ENCODE data around the gene RSRP1. TPM values are rescaled to one million over a fixed set of nuclear protein-coding genes. Genes with fewer than 3 reads are reported as not detected.

The RSRP1 gene
- total and polyA plus RNA-seq, 2 of the 13 experiments (the other 11 are each of a cell fraction or from before 2014, with no cell fraction given), result 43.9 to 52.8 TPM

DNA sequence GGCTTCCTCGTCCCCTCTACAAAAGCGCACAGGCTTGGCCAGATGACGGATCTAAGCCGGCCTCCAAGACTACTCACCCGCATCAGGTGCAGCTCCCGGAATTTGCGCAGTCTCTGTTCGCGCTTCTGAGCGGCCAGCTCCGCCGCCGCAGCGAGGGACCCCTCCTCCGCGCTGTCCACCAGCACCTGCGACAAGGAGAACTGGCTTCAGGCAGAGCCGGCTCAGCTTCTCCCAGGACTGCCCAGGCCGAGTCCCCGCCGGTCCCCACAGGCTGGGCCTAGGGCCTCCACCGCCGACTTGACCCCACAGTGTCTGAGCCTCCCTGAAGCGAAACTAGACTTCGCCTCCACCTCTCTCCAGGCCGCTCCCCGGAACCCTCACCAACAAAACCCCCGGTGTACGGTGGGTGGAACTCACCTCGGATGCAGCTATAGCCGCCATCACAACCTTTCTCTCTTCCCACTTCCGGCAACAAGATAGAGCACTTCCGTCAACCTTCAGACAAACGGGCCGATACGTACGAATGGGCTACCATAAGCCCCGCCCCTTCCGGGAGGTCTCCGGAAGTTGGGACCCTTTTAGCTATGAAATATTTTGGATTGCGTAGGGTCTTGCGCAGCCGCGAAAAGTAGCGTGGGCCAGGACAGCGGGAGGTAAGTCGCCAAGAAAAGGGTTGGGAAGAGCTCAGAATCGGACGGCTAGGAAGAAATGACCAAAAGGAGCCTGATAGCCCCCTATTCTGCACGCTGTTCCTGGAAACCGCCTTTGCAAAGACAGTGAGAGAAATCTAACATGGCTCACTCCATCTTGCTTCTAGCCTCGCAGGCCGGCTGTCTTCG lies 15.0 kb downstream of the RSRP1 start, which contains the start of gene SYF2 (continued):
- TF ChIP-seq, protein P1, sequence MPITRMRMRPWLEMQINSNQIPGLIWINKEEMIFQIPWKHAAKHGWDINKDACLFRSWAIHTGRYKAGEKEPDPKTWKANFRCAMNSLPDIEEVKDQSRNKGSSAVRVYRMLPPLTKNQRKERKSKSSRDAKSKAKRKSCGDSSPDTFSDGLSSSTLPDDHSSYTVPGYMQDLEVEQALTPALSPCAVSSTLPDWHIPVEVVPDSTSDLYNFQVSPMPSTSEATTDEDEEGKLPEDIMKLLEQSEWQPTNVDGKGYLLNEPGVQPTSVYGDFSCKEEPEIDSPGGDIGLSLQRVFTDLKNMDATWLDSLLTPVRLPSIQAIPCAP (CRISPR knock-in tag; IDR thresholded peaks at IDR 0.05; ENCODE audit: low read depth), result no peak
- TF ChIP-seq ARNTL (CRISPR knock-in tag; IDR thresholded peaks at IDR 0.05), result peak; percentile 17; the same call in 1 of the 2 replicates
- TF ChIP-seq ZNF768 (CRISPR knock-in tag; IDR thresholded peaks at IDR 0.05), result peak; percentile 75
- peak; percentile 71 for TF ChIP-seq SP4 (CRISPR knock-in tag; IDR thresholded peaks at IDR 0.05)
- TF ChIP-seq, protein P2, sequence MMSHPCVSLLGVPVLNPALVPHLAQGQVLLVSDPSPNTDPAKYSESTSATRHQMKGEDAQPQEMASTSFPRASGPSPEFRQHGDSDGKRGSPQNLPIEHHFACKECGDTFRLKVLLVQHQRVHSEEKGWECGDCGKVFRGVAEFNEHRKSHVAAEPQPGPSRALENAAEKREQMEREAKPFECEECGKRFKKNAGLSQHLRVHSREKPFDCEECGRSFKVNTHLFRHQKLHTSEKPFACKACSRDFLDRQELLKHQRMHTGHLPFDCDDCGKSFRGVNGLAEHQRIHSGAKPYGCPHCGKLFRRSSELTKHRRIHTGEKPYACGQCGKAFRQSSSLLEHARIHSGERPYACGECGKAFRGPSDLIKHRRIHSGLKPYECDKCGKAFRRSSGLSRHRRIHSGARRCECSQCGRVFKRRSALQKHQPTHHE (CRISPR knock-in tag; IDR thresholded peaks at IDR 0.05; ENCODE audit: borderline replicate concordance), result peak; percentile 54; the same call in 1 of the 2 replicates
- peak; percentile 84; the same call in 1 of the 2 replicates for TF ChIP-seq ZNF451 (CRISPR knock-in tag; IDR thresholded peaks at IDR 0.05)
- TF ChIP-seq, protein P3, sequence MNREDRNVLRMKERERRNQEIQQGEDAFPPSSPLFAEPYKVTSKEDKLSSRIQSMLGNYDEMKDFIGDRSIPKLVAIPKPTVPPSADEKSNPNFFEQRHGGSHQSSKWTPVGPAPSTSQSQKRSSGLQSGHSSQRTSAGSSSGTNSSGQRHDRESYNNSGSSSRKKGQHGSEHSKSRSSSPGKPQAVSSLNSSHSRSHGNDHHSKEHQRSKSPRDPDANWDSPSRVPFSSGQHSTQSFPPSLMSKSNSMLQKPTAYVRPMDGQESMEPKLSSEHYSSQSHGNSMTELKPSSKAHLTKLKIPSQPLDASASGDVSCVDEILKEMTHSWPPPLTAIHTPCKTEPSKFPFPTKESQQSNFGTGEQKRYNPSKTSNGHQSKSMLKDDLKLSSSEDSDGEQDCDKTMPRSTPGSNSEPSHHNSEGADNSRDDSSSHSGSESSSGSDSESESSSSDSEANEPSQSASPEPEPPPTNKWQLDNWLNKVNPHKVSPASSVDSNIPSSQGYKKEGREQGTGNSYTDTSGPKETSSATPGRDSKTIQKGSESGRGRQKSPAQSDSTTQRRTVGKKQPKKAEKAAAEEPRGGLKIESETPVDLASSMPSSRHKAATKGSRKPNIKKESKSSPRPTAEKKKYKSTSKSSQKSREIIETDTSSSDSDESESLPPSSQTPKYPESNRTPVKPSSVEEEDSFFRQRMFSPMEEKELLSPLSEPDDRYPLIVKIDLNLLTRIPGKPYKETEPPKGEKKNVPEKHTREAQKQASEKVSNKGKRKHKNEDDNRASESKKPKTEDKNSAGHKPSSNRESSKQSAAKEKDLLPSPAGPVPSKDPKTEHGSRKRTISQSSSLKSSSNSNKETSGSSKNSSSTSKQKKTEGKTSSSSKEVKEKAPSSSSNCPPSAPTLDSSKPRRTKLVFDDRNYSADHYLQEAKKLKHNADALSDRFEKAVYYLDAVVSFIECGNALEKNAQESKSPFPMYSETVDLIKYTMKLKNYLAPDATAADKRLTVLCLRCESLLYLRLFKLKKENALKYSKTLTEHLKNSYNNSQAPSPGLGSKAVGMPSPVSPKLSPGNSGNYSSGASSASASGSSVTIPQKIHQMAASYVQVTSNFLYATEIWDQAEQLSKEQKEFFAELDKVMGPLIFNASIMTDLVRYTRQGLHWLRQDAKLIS (CRISPR knock-in tag; IDR thresholded peaks at IDR 0.05), result no peak
- TF ChIP-seq, protein P4, sequence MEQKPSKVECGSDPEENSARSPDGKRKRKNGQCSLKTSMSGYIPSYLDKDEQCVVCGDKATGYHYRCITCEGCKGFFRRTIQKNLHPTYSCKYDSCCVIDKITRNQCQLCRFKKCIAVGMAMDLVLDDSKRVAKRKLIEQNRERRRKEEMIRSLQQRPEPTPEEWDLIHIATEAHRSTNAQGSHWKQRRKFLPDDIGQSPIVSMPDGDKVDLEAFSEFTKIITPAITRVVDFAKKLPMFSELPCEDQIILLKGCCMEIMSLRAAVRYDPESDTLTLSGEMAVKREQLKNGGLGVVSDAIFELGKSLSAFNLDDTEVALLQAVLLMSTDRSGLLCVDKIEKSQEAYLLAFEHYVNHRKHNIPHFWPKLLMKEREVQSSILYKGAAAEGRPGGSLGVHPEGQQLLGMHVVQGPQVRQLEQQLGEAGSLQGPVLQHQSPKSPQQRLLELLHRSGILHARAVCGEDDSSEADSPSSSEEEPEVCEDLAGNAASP (CRISPR knock-in tag; IDR thresholded peaks at IDR 0.05; ENCODE audit: borderline replicate concordance), result 0 out of 2 replicates have a peak, but pooled peaks have one; percentile 19
- TF ChIP-seq SAP130 (CRISPR knock-in tag; IDR thresholded peaks at IDR 0.05; ENCODE audit: low read depth), result peak; percentile 98
- TF ChIP-seq ZNF350 (CRISPR knock-in tag; IDR thresholded peaks at IDR 0.05; ENCODE audit: borderline replicate concordance, low read depth), result peak; percentile 36; the same call in 1 of the 2 replicates
- TF ChIP-seq GATAD1 (CRISPR knock-in tag; IDR thresholded peaks at IDR 0.05), result peak; percentile 98
- TF ChIP-seq SIN3B (IDR thresholded peaks at IDR 0.05; ENCODE audit: low read length), result peak; percentile 95
- TF ChIP-seq MYC (CRISPR knock-in tag; IDR thresholded peaks at IDR 0.05; ENCODE audit: borderline replicate concordance), result peak; percentile 41; the same call in 1 of the 2 replicates
- TF ChIP-seq HMGA1 (CRISPR knock-in tag; conservative IDR thresholded peaks at IDR 0.05), result no peak
- peak; percentile 65 for TF ChIP-seq ATF1 (CRISPR knock-in tag; IDR thresholded peaks at IDR 0.05)
- TF ChIP-seq CEBPB (IDR thresholded peaks at IDR 0.05; ENCODE audit: borderline replicate concordance, low read depth, low read length), result 0 out of 2 replicates have a peak, but pooled peaks have one; percentile 15
- TF ChIP-seq KMT2A (CRISPR knock-in tag; IDR thresholded peaks at IDR 0.05), result peak; percentile 84; the same call in 1 of the 2 replicates
- TF ChIP-seq ZSCAN31 (CRISPR knock-in tag; IDR thresholded peaks at IDR 0.05; ENCODE audit: low read depth), result peak; percentile 57
- TF ChIP-seq TBL1XR1 (IDR thresholded peaks at IDR 0.05; ENCODE audit: borderline replicate concordance, low read length, partially characterized antibody), result peak; percentile 18
